Measurements from ENCODE around the gene LAT.

- TF ChIP-seq CTCF (CRISPR knock-in tag; IDR thresholded peaks at IDR 0.05), result no peak
- TF ChIP-seq SNRNP70 (IDR thresholded peaks at IDR 0.05; ENCODE audit: low read depth, low read length), result no peak
- TF ChIP-seq, protein P1, sequence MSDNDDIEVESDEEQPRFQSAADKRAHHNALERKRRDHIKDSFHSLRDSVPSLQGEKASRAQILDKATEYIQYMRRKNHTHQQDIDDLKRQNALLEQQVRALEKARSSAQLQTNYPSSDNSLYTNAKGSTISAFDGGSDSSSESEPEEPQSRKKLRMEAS (IDR thresholded peaks at IDR 0.05), result no peak
- no peak for TF ChIP-seq ZNF768 (CRISPR knock-in tag; IDR thresholded peaks at IDR 0.05)
- TF ChIP-seq POLR2A (IDR thresholded peaks at IDR 0.05; ENCODE audit: insufficient read depth in 1 of 2, low read depth in 2 of 2, low read length in 2 of 2), result no peak
- TF ChIP-seq, protein P2, sequence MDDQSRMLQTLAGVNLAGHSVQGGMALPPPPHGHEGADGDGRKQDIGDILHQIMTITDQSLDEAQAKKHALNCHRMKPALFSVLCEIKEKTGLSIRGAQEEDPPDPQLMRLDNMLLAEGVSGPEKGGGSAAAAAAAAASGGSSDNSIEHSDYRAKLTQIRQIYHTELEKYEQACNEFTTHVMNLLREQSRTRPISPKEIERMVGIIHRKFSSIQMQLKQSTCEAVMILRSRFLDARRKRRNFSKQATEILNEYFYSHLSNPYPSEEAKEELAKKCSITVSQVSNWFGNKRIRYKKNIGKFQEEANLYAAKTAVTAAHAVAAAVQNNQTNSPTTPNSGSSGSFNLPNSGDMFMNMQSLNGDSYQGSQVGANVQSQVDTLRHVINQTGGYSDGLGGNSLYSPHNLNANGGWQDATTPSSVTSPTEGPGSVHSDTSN (CRISPR knock-in tag; IDR thresholded peaks at IDR 0.05; ENCODE audit: borderline replicate concordance), result no peak
- TF ChIP-seq RFX1 (IDR thresholded peaks at IDR 0.05), result no peak
- no peak for TF ChIP-seq POLR2AphosphoS5 (IDR thresholded peaks at IDR 0.05; ENCODE audit: low read depth, low read length)
- no peak for TF ChIP-seq CEBPB (IDR thresholded peaks at IDR 0.05; ENCODE audit: borderline replicate concordance, low read depth, low read length)
Observed at GRCh38 chr16:28951410-28951943, 33.4 kb upstream of the LAT start.

Data from HepG2 (cell line).